AG04449 (cell line): Measurements from ENCODE around the gene ASTN2.

Source experiments
- CTCF ChIA-PET: fragments of 350-600 bp; formaldehyde crosslinking; extraction: SDS; loops from one replicate; lab custom pipeline; 2021; ENCODE audit warnings: antibody characterized with exemption; lab: Yijun Ruan, JAX
- POLR2A ChIA-PET: fragments of 400-600, 350-600 bp; formaldehyde crosslinking; extraction: SDS; loops from one replicate; lab custom pipeline; 2020; ENCODE audit warnings: antibody characterized with exemption, inconsistent platforms; lab: Yijun Ruan, JAX
- DNase-seq: peaks from one replicate; pipeline ENCODE4 v3.0.0-alpha.2; 2010; ENCODE audit warnings: low read depth, low spot score
- H3K4me3 ChIP-seq: 2 replicates; pipeline ENCODE4 v1.5.1; 2011; ENCODE audit warnings: low read depth, mild to moderate bottlenecking, control low read depth, low read length
- CTCF ChIP-seq: IDR thresholded peaks from one replicate; pipeline ENCODE4 v1.5.1; 2011; ENCODE audit warnings: mild to moderate bottlenecking, moderate library complexity, low read length, control low read depth, inconsistent platforms; ENCODE audit not compliant: insufficient read depth; ENCODE audit errors: missing control alignments

The ASTN2 gene

GRCh38 chr9:116720111-116720510 is 694.7 kb downstream of the ASTN2 start:
- DNase-seq, result no peak
- POLR2A ChIA-PET, result no interaction called here
- no peak overlapping the region for H3K4me3 ChIP-seq
- CTCF ChIA-PET, result interaction anchor here (2.7 kb wide), 1 partner anchor 17 kb away, joined by 10 read pairs; no protein-coding TSS in a partner anchor
- no peak for TF ChIP-seq CTCF

- DNase-seq, result no peak
- ChIA-PET CTCF (interaction anchor here (0.6 to 1.7 kb wide), 3 partner anchors 18 to 141 kb away, joined by 4 to 6 read pairs (median 4); no protein-coding TSS in a partner anchor), POLR2A (no interaction called here)
- no peak overlapping the region for H3K4me3 ChIP-seq
- TF ChIP-seq CTCF, result no peak
Observed at GRCh38 chr9:116718111-116718510, 696.7 kb downstream of the ASTN2 start.

DNA sequence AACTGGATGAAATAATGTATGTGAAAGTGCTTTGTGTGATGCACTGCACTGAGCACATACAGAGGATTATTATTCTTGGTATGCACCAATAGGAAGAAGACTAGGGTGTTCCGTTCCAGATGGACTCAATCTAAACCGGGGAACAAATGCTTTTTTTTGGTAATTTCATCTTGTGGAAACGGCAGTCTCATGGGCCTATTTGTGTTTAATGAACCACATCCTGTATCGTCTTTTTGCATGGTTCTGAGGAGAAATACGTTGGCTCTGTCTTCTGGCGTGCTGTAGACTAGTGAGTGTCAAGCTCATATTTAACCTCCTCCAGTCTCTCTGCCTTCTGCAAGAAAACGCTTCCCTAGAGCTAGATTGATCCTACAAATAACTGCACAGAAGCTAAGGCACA is 697.7 kb downstream of the ASTN2 start:
- no peak overlapping the region for H3K4me3 ChIP-seq
- TF ChIP-seq CTCF, result no peak
- POLR2A ChIA-PET, result no interaction called here
- no peak for DNase-seq
- CTCF ChIA-PET, result interaction anchor here (1.0 to 1.7 kb wide), 3 partner anchors 19 to 24 kb away, joined by 3 to 6 read pairs (median 4); no protein-coding TSS in a partner anchor

DNA sequence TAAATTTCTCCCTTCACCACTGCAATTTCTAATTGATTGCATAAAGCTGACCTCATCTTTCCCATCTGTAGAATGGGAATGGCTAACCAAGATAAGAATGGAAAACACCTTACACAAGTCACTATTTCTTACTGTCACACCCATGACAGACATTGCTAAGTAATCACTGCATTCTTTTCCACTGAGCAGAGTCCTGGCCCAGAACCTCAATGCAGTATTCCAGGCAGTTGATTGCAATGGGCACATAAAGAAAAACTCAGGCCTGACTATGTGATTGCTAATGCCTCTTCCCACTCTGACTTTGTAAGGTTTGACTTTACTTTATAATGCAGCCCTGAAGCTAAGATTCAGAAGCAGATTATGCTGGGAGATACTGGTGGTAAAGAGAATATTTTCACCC is 698.4 kb downstream of the ASTN2 start:
- DNase-seq, result no peak
- ChIA-PET POLR2A (no interaction called here), CTCF (interaction anchor here (1.0 to 1.8 kb wide), 4 partner anchors 20 to 23 kb away, joined by 3 to 6 read pairs (median 4); no protein-coding TSS in a partner anchor)
- TF ChIP-seq CTCF, result no peak
- H3K4me3 ChIP-seq, result no peak overlapping the region

GRCh38 chr9:116715751-116716150 is 699.1 kb downstream of the ASTN2 start:
- ChIA-PET CTCF (interaction anchor here (1.3 to 1.8 kb wide), 2 partner anchors 21 to 145 kb away, joined by 3 to 4 read pairs; no protein-coding TSS in a partner anchor), POLR2A (no interaction called here)
- H3K4me3 ChIP-seq, result no peak overlapping the region

DNA sequence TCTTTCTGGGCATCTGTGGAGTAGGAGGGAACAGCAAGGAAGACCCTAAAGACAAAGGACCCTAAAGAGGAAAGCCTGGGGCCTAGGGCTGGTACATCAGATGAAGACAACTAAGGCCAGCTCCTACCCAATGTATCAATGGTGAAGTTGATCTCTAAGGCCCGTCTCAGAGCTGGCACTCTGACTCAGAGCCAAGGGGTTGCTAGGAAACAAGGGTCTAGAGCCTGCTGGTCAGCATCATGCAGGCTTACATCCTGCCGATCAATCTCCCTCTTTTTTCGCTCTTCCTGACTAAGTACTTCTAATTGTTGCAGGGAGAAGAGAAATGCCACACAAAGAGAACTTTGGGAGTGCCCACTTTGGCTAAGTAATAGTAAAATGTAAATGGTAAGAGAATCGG is 701.6 kb downstream of the ASTN2 start:
- CTCF ChIA-PET, result no interaction called here

More at GRCh38 chr9:116715751-116716150, 699.1 kb downstream of the ASTN2 start:
- TF ChIP-seq CTCF, result no peak
- no peak for DNase-seq

More for the DNA sequence above, 701.6 kb downstream of the ASTN2 start:
- TF ChIP-seq CTCF, result no peak
- POLR2A ChIA-PET, result no interaction called here
- H3K4me3 ChIP-seq, result no peak overlapping the region
- DNase-seq, result no peak
